Astrocyte (in vitro differentiated cells and primary cell): ENCODE data around the gene AVPR2. TPM values are rescaled to one million over a fixed set of nuclear protein-coding genes. Genes with fewer than 3 reads are reported as not detected.

Source experiments
- DNase-seq: peaks from one replicate; pipeline ENCODE4 v3.0.0-alpha.2; 2010; ENCODE audit warnings: low read depth
- FAIRE-seq: peaks from 2 replicates; lab custom pipeline; 2011; peaks lifted over from hg19 to GRCh38; lab: Jason Lieb, UNC
- H2AFZ ChIP-seq: 2 replicates; pipeline ENCODE4 v1.6.0; 2012; ENCODE audit warnings: low read depth, low read length, inconsistent platforms
- H3K27ac ChIP-seq: 2 replicates; pipeline ENCODE4 v1.5.1; 2011; ENCODE audit warnings: low read depth, low read length, inconsistent platforms
- H3K27me3 ChIP-seq: 2 replicates; pipeline ENCODE4 v1.6.0; 2011; ENCODE audit warnings: low read length, inconsistent platforms; ENCODE audit not compliant: insufficient read depth
- H3K36me3 ChIP-seq: 2 replicates; pipeline ENCODE4 v1.5.1; 2011; ENCODE audit warnings: low read length, inconsistent platforms; ENCODE audit not compliant: insufficient read depth
- H3K4me1 ChIP-seq: 2 replicates; pipeline ENCODE4 v1.5.1; 2011; ENCODE audit warnings: low read length, inconsistent platforms; ENCODE audit not compliant: insufficient read depth
- H3K4me2 ChIP-seq: 2 replicates; pipeline ENCODE4 v1.6.0; 2012; ENCODE audit warnings: low read length, inconsistent platforms
- H3K4me3 ChIP-seq: 2 replicates; pipeline ENCODE4 v1.5.1; 2011; ENCODE audit warnings: low read depth, mild to moderate bottlenecking, low read length, inconsistent platforms; ENCODE audit not compliant: insufficient read depth
- H3K79me2 ChIP-seq: 2 replicates; pipeline ENCODE4 v1.6.0; 2012; ENCODE audit warnings: mild to moderate bottlenecking, low read length, inconsistent platforms; ENCODE audit not compliant: insufficient read depth
- H3K9ac ChIP-seq: 2 replicates; pipeline ENCODE4 v1.6.0; 2012; ENCODE audit warnings: mild to moderate bottlenecking, low read length, inconsistent platforms
- H3K9me3 ChIP-seq: 2 replicates; pipeline ENCODE4 v1.5.1; 2012; ENCODE audit warnings: low read depth, mild to moderate bottlenecking, low read length, inconsistent platforms; ENCODE audit not compliant: insufficient read depth
- H4K20me1 ChIP-seq: 2 replicates; pipeline ENCODE4 v1.6.0; 2012; ENCODE audit warnings: low read length, inconsistent platforms; ENCODE audit not compliant: insufficient read depth
- H3K27ac Mint-ChIP-seq: one replicate; pipeline ENCODE4 v1.8.0; 2021; ENCODE audit warnings: mild to moderate bottlenecking, mixed read lengths; ENCODE audit not compliant: unreplicated experiment
- H3K27me3 Mint-ChIP-seq: one replicate; pipeline ENCODE4 v1.8.0; 2021; ENCODE audit warnings: low read depth, mixed read lengths; ENCODE audit not compliant: unreplicated experiment
- H3K36me3 Mint-ChIP-seq: one replicate; pipeline ENCODE4 v1.8.0; 2021; ENCODE audit warnings: low read depth, mixed read lengths; ENCODE audit not compliant: unreplicated experiment
- H3K4me1 Mint-ChIP-seq: one replicate; pipeline ENCODE4 v1.8.0; 2021; ENCODE audit warnings: low read depth, mixed read lengths; ENCODE audit not compliant: unreplicated experiment
- H3K4me3 Mint-ChIP-seq: one replicate; pipeline ENCODE4 v1.8.0; 2021; ENCODE audit warnings: mild to moderate bottlenecking, moderate library complexity, mixed read lengths; ENCODE audit not compliant: unreplicated experiment
- H3K9me3 Mint-ChIP-seq: one replicate; pipeline ENCODE4 v1.8.0; 2021; ENCODE audit warnings: mild to moderate bottlenecking, mixed read lengths; ENCODE audit not compliant: unreplicated experiment
- CTCF ChIP-seq: IDR thresholded peaks from 2 replicates; pipeline ENCODE4 v1.5.1; 2011; ENCODE audit warnings: low read depth, mild to moderate bottlenecking, inconsistent platforms, low read length, moderate library complexity; ENCODE audit not compliant: insufficient read depth
- EZH2 ChIP-seq: IDR thresholded peaks from 2 replicates; pipeline ENCODE4 v1.6.1; 2012; ENCODE audit warnings: mild to moderate bottlenecking, low read length, inconsistent platforms; ENCODE audit not compliant: insufficient read depth
- total RNA-seq: library from RNA; stranded (reverse); gene quantifications from 2 replicates; pipeline ENCODE4 v1.2.1, GENCODE V29; 2021

Gene AVPR2
- total RNA-seq, 1 donor from 2014 or later: not detected

DNA sequence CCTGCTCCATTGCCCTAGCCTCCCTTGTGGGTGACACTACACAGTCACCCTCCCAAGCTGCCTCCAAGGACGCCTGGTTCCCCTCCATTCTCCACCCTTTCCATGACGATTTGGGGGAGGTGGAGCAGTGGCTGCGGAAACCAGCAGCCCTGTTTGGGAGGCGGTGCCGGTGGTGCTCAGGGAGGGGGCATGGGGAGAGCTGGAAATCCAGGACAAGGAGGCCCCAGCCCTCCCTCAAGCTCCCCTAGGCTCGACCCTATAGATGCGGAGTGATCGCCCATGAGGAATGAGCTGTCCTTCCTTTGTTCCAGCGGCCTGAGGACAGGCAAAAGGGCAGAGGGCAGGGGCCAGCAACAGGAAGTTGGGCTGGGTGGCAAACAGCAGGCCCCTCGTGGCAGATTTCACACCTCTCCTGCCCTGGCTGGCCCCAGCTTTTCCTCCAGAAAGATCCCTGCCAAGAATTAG lies 43.6 kb downstream of the AVPR2 start:
- Mint-ChIP-seq H3K4me3 (no peak overlapping the region), H3K27ac (no peak overlapping the region), H3K36me3 (peaks cover 2% of the 10 kb centered on the region), H3K9me3 (no peaks in the 10 kb centered on the region), H3K27me3 (no peaks in the 10 kb centered on the region), H3K4me1 (peaks cover 5% of the 10 kb centered on the region)
- DNase-seq (no peak), FAIRE-seq (no peak)
- TF ChIP-seq CTCF: no peak
- TF ChIP-seq EZH2: no peak
- Histone ChIP-seq H3K27me3 (no peaks in the 10 kb centered on the region), H2AFZ (no peak overlapping the region), H3K4me1 (peaks cover 2% of the 10 kb centered on the region), H3K4me2 (no peak overlapping the region), H3K79me2 (peaks cover 5% of the 10 kb centered on the region), H3K9ac (no peak overlapping the region), H4K20me1 (no peaks in the 10 kb centered on the region), H3K36me3 (peaks cover 3% of the 10 kb centered on the region), H3K27ac (peak overlapping the region; percentile 12), H3K9me3 (no peaks in the 10 kb centered on the region), H3K4me3 (no peak overlapping the region)

DNA sequence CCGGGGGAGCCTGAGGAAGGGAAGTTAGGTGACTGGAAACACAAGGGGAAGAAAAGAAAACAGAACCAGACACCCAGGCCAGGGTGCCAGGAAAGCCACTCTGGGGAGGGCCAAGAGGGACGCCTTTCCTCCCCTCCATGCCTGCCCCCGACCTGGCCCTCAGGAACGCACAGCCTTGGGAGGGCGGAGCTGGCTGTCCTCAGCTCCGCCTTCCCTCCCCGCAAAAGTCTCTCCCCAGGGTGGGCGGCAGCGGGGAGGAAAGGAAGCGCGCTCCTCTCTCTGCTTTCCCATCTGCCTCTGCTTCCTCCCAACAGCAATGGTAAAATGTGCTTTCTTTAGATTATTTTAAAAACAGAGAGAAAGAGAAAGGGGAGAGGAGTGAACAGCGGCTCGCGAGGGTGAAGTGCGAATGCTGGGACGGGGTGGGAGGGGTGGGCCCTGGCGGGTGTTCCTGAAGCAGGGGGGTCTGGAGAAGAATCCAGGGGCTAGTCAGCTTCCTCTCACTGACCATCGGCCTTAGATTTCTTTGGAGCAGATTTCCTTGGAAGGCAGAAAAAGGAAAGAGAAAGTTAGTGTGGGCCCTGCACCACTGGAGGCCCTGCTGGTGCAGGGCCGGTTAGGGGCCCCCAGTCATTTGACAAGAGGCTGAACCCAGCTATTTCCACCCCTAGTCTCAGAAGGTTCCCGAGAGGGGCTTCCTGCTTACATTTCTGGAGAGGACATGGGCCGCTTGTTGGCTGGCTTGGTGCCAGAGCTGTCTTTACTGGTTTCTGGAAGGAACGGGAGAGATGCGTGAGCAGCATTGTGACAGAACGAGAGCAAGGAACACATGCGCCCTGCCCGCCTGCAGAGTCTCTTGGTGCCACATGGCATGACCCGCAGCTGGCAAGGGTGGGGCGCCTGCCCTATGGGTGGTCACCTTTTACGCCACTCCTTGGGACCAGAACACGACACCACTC lies 44.7 kb downstream of the AVPR2 start:
- Mint-ChIP-seq H3K27ac (no peak overlapping the region), H3K4me1 (peaks cover 5% of the 10 kb centered on the region), H3K9me3 (no peaks in the 10 kb centered on the region), H3K4me3 (no peak overlapping the region), H3K36me3 (peaks cover 2% of the 10 kb centered on the region), H3K27me3 (no peaks in the 10 kb centered on the region)
- H3K27ac ChIP-seq: no peak overlapping the region
- peaks cover 7% of the 10 kb centered on the region for H3K79me2 ChIP-seq
- TF ChIP-seq CTCF (no peak), EZH2 (no peak)
- H3K36me3 ChIP-seq: peaks cover 3% of the 10 kb centered on the region
- H3K27me3 ChIP-seq: no peaks in the 10 kb centered on the region
- H3K9me3 ChIP-seq: no peaks in the 10 kb centered on the region
- no peaks in the 10 kb centered on the region for H4K20me1 ChIP-seq
- no peak for DNase-seq
- peaks cover 4% of the 10 kb centered on the region for H3K4me1 ChIP-seq
- no peak for FAIRE-seq
- no peak overlapping the region for H3K4me3 ChIP-seq
- H2AFZ ChIP-seq: no peak overlapping the region
- no peak overlapping the region for H3K4me2 ChIP-seq
- H3K9ac ChIP-seq: no peak overlapping the region

DNA sequence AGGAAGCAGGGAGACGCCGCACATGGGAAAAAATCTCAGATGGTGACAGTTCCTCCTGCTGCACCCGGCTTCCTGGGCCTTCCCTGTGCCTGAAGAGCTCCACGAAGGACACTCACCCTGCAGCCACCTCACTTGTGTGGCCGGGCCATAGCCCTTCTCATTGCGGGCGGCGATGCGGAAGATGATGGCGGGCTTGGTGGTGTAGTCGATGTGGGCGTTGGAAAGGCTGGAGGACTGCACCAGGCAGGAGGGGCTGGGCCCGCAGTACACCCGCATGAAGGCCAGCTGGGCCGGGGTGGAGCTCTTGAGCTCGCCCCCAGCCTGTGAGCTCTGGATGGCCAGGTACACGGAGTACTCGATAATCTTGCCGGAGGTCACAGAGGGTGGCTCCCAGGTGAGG lies 45.7 kb downstream of the AVPR2 start:
- Histone ChIP-seq H4K20me1 (no peaks in the 10 kb centered on the region), H3K9ac (no peak overlapping the region), H3K27ac (no peak overlapping the region), H2AFZ (no peak overlapping the region), H3K4me1 (peaks cover 4% of the 10 kb centered on the region), H3K79me2 (peaks cover 7% of the 10 kb centered on the region), H3K27me3 (no peaks in the 10 kb centered on the region), H3K36me3 (peaks cover 3% of the 10 kb centered on the region), H3K4me3 (no peak overlapping the region), H3K4me2 (no peak overlapping the region), H3K9me3 (no peaks in the 10 kb centered on the region)
- no peak for TF ChIP-seq EZH2
- no peak for TF ChIP-seq CTCF
- FAIRE-seq (peak; percentile 62), DNase-seq (no peak)
- peaks cover 5% of the 10 kb centered on the region for H3K4me1 Mint-ChIP-seq
- no peaks in the 10 kb centered on the region for H3K9me3 Mint-ChIP-seq
- no peaks in the 10 kb centered on the region for H3K27me3 Mint-ChIP-seq
- H3K4me3 Mint-ChIP-seq: no peak overlapping the region
- peaks cover 2% of the 10 kb centered on the region for H3K36me3 Mint-ChIP-seq
- no peak overlapping the region for H3K27ac Mint-ChIP-seq
